Endothelial cell of umbilical vein (primary cell): Measurements from ENCODE around the gene IFI44L. TPM values are rescaled to one million over a fixed set of nuclear protein-coding genes. Genes with fewer than 3 reads are reported as not detected.
A peak's percentile ranks its signal among the peaks of the same experiment; 100 is the strongest.

Experiments
- BruUV-seq: library from RNA; stranded (reverse); fragments of 400-500 nt; replicated peaks from 2 replicates; lab custom pipeline; 2021; lab: Mats Ljungman, UMichigan
- CTCF ChIA-PET: fragments of 300-600, 350-600 bp; sonication (Branson Sonifier 250); formaldehyde crosslinking; loops from one replicate; lab custom pipeline; 2021; ENCODE audit warnings: antibody characterized with exemption, inconsistent platforms; lab: Charles Lee
- POLR2A ChIA-PET: fragments of 300-600, 350-600 bp; sonication (Branson Sonifier 250); formaldehyde crosslinking; loops from one replicate; lab custom pipeline; 2021; ENCODE audit warnings: antibody characterized with exemption, inconsistent platforms; lab: Charles Lee
- DNase-seq: peaks from one replicate; pipeline ENCODE4 v3.0.0-alpha.2; 2011; ENCODE audit warnings: low read depth, low spot score
- FAIRE-seq: peaks from 2 replicates; lab custom pipeline; 2011; peaks lifted over from hg19 to GRCh38; lab: Jason Lieb, UNC
- H2AFZ ChIP-seq: 2 replicates; pipeline ENCODE4 v1.6.0; 2012; ENCODE audit warnings: low read depth, low read length, control low read depth, inconsistent platforms
- H3K27ac ChIP-seq: 2 replicates; pipeline ENCODE4 v1.5.1; 2011; ENCODE audit warnings: low read depth, mild to moderate bottlenecking, control low read depth, low read length, moderate library complexity; ENCODE audit not compliant: insufficient read depth
- H3K27me3 ChIP-seq, 2 experiments: 2 replicates each; pipeline versions ENCODE4 v1.6.0 to v1.6.1; 2011; ENCODE audit warnings: low read length in 2 of 2, mixed read lengths in 1 of 2; ENCODE audit not compliant: control insufficient read depth in 2 of 2, insufficient read depth in 2 of 2
- H3K36me3 ChIP-seq, 2 experiments: 2 replicates in 1 of 2; 3 replicates in 1 of 2; pipeline ENCODE4 v1.5.1; 2011; ENCODE audit warnings: low read length in 2 of 2, mild to moderate bottlenecking in 1 of 2, moderate library complexity in 1 of 2; ENCODE audit not compliant: control insufficient read depth in 2 of 2, insufficient read depth in 2 of 2; ENCODE audit errors: extremely low read depth in 1 of 2
- H3K4me1 ChIP-seq: 3 replicates; pipeline ENCODE4 v1.5.1; 2011; ENCODE audit warnings: mild to moderate bottlenecking, low read length; ENCODE audit not compliant: control insufficient read depth, insufficient read depth; ENCODE audit errors: extremely low read depth
- H3K4me2 ChIP-seq: 2 replicates; pipeline ENCODE4 v1.6.1; 2011; ENCODE audit warnings: low read length, control low read depth, mixed read lengths; ENCODE audit not compliant: insufficient read depth
- H3K4me3 ChIP-seq, 3 experiments: fragments of 200-600 bp in 1 of 3; sonication (generic), shearing (Covaris generic) in 1 of 3; replicated peaks in 1 of 3; 2 replicates each; pipeline ENCODE4 v1.5.1; 2011 to 2016; ENCODE audit warnings: control low read depth in 3 of 3, low read length in 3 of 3, mild to moderate bottlenecking in 2 of 3, inconsistent platforms in 1 of 3, low read depth in 1 of 3, moderate library complexity in 1 of 3; ENCODE audit not compliant: insufficient read depth in 1 of 3
- H3K79me2 ChIP-seq: 2 replicates; pipeline ENCODE4 v1.6.0; 2012; ENCODE audit warnings: low read length, inconsistent platforms; ENCODE audit not compliant: control insufficient read depth, insufficient read depth
- H3K9ac ChIP-seq: replicated peaks from 2 replicates; pipeline ENCODE3; 2011; ENCODE audit warnings: low read length, control low read depth; ENCODE audit not compliant: insufficient read depth; ENCODE audit errors: extremely low read depth
- H3K9me1 ChIP-seq: replicated peaks from 3 replicates; pipeline ENCODE4 v1.6.0; 2011; ENCODE audit warnings: mild to moderate bottlenecking, low read length; ENCODE audit not compliant: control insufficient read depth, insufficient read depth; ENCODE audit errors: extremely low read depth
- H3K9me3 ChIP-seq: replicated peaks from 2 replicates; pipeline ENCODE4 v1.5.1; 2012; ENCODE audit warnings: low read length, inconsistent platforms; ENCODE audit not compliant: control insufficient read depth, insufficient read depth
- H4K20me1 ChIP-seq: replicated peaks from 2 replicates; pipeline ENCODE3; 2011; ENCODE audit warnings: mild to moderate bottlenecking, low read length; ENCODE audit not compliant: control insufficient read depth, insufficient read depth; ENCODE audit errors: extremely low read depth
- EZH2 ChIP-seq: IDR thresholded peaks from 2 replicates; pipeline ENCODE4 v1.6.1; 2012; ENCODE audit warnings: borderline replicate concordance, low read depth, mild to moderate bottlenecking, moderate library complexity, low read length, inconsistent platforms; ENCODE audit not compliant: severe bottlenecking
- FOS ChIP-seq: IDR thresholded peaks from 2 replicates; pipeline ENCODE4 v1.6.1; 2011; ENCODE audit warnings: mild to moderate bottlenecking, low read length, moderate library complexity, borderline replicate concordance; ENCODE audit not compliant: insufficient read depth
- JUN ChIP-seq: IDR thresholded peaks from 2 replicates; pipeline ENCODE4 v1.6.1; 2011; ENCODE audit warnings: borderline replicate concordance, low read depth; ENCODE audit not compliant: insufficient read length, insufficient read depth
- POLR2AphosphoS5 ChIP-seq: IDR thresholded peaks from 2 replicates; pipeline ENCODE4 v1.6.1; 2012; ENCODE audit warnings: low read depth, mild to moderate bottlenecking, control low read depth, low read length, moderate library complexity; ENCODE audit not compliant: insufficient read depth
- dilution Hi-C: fragments of 300-500 bp; cut with MboI; formaldehyde crosslinking; loops from one replicate; pipeline ENCODE4 v1.15.0; 2019; ENCODE audit warnings: low sequenced_read_pairs; ENCODE audit not compliant: extremely low pct_ligation_motif_present
- intact Hi-C: fragments of 100-400 bp; cut with micrococcal nuclease; formaldehyde crosslinking; loops from one replicate; pipeline ENCODE4 v1.10.0; 2022
- polyA plus RNA-seq, 4 experiments: library from polyadenylated mRNA; depleted of rRNA in 3 of 4; stranded (reverse) in 3 of 4; unstranded in 1 of 4; fragments of >200 nt; gene quantifications; 2 replicates each; pipeline versions ENCODE4 v1.2.1 to v1.2.3, GENCODE V29; 2011 to 2012; ENCODE audit warnings: missing spikeins in 1 of 4
- total RNA-seq: library from RNA; stranded (reverse); gene quantifications from 2 replicates; pipeline ENCODE4 v1.2.3, GENCODE V29; 2021

IFI44L gene
- total and polyA plus RNA-seq, 2 donors (not counting 3 experiments of a cell fraction or from before 2014, with no cell fraction given), result 2.8 to 2.9 TPM

GRCh38 chr1:78683079-78683478, 62.8 kb downstream of the IFI44L start:
- dilution Hi-C loops, result no loop called here
- peak; percentile 16 for DNase-seq

GRCh38 chr1:78687315-78687714, 67.1 kb downstream of the IFI44L start:
- Histone ChIP-seq H3K36me3 (no peaks in the 10 kb centered on the region), H3K27me3 (no peaks in the 10 kb centered on the region), H3K4me1 (peaks cover 2% of the 10 kb centered on the region), H3K79me2 (no peaks in the 10 kb centered on the region), H3K27ac (no peak overlapping the region), H4K20me1 (no peaks in the 10 kb centered on the region), H3K9me1 (no peaks in the 10 kb centered on the region), H3K4me2 (no peak overlapping the region), H3K9me3 (no peaks in the 10 kb centered on the region), H3K9ac (no peak overlapping the region), H3K4me3 (no peak overlapping the region), H2AFZ (no peak overlapping the region)
- ChIA-PET CTCF (interaction anchor here (1.9 to 2.1 kb wide), 3 partner anchors 18 to 153 kb away, joined by 4 to 38 read pairs (median 8); no protein-coding TSS in a partner anchor), POLR2A (no interaction called here)
- no peak for DNase-seq
- intact Hi-C loops (loop anchor here (5.0 kb wide), 1 partner anchor 665 kb away; no protein-coding TSS in a partner anchor), dilution Hi-C loops (no loop called here)
- TF ChIP-seq JUN (no peak), EZH2 (no peak), POLR2AphosphoS5 (no peak)
- no TSS peak for BruUV-seq
- no peak for FAIRE-seq

More at GRCh38 chr1:78683079-78683478, 62.8 kb downstream of the IFI44L start:
- TF ChIP-seq JUN, result no peak
- TF ChIP-seq FOS, result peak; percentile 34
- no peaks in the 10 kb centered on the region for H3K79me2 ChIP-seq
- H3K4me1 ChIP-seq, result no peaks in the 10 kb centered on the region
- H3K9ac ChIP-seq, result no peak overlapping the region
- H3K4me2 ChIP-seq, result no peak overlapping the region
- no peak overlapping the region for H2AFZ ChIP-seq
- H3K4me3 ChIP-seq, result no peak overlapping the region
- intact Hi-C loops, result no loop called here
- H3K27ac ChIP-seq, result no peak overlapping the region
- FAIRE-seq, result no peak
- no peaks in the 10 kb centered on the region for H3K9me3 ChIP-seq
- no TSS peak for BruUV-seq
- POLR2A ChIA-PET, result no interaction called here
- CTCF ChIA-PET, result interaction anchor here (1.6 kb wide), 1 partner anchor 156 kb away, joined by 3 read pairs; no protein-coding TSS in a partner anchor
- H3K9me1 ChIP-seq, result no peaks in the 10 kb centered on the region
- H3K27me3 ChIP-seq, result no peaks in the 10 kb centered on the region
- no peaks in the 10 kb centered on the region for H4K20me1 ChIP-seq
- H3K36me3 ChIP-seq, result no peaks in the 10 kb centered on the region
